Breast epithelium (tissue), 3 donors: ENCODE measurements around the gene INAFM1.

Experiments used
- CTCF ChIP-seq, 3 donors: fragments of 450-650 bp; IDR thresholded peaks; one replicate each; pipeline ENCODE4 v1.5.1; 2016 to 2017; ENCODE audit warnings: antibody characterized with exemption in 3 of 3, mild to moderate bottlenecking in 3 of 3, moderate library complexity in 3 of 3
- POLR2A ChIP-seq: fragments of 450-650 bp; IDR thresholded peaks from one replicate; pipeline ENCODE4 v1.6.1; 2016; ENCODE audit warnings: antibody characterized with exemption, mild to moderate bottlenecking, moderate library complexity
- POLR2AphosphoS5 ChIP-seq, 3 donors: sonication (generic); formaldehyde crosslinking; IDR thresholded peaks; one replicate each; pipeline ENCODE4 v1.6.1; 2017; ENCODE audit warnings: antibody characterized with exemption in 3 of 3

- TF ChIP-seq CTCF (IDR thresholded peaks at IDR 0.05), result no peak
- no peak for TF ChIP-seq POLR2A
- no peak for TF ChIP-seq POLR2AphosphoS5 (IDR thresholded peaks at IDR 0.05)
These were observed 37.8 kb downstream of the INAFM1 start for GRCh38 chr19:47312366-47313006.
